GM12801 (cell line): ENCODE results near the gene SUN2.

Experiments
- CTCF ChIP-seq: IDR thresholded peaks from one replicate; pipeline ENCODE4 v1.5.1; 2011; ENCODE audit warnings: control low read depth; ENCODE audit not compliant: insufficient read length; ENCODE audit errors: extremely low read depth

Gene SUN2

GRCh38 chr22:38756711-38757463, 1.1 kb upstream of the SUN2 start:
- TF ChIP-seq CTCF, result no peak

GRCh38 chr22:38755155-38755910, 465 bp downstream of the SUN2 start:
- no peak for TF ChIP-seq CTCF

GRCh38 chr22:38754751-38755154, 1.0 kb downstream of the SUN2 start:
- no peak for TF ChIP-seq CTCF

GRCh38 chr22:38753948-38754750, 1.6 kb downstream of the SUN2 start:
- TF ChIP-seq CTCF, result no peak

- TF ChIP-seq CTCF, result no peak
These were observed 4.1 kb downstream of the SUN2 start for GRCh38 chr22:38751422-38752346.

GRCh38 chr22:38751066-38751421, 4.8 kb downstream of the SUN2 start:
- TF ChIP-seq CTCF, result no peak
